IMR-90 (cell line): ENCODE data around the gene POU6F1. TPM values are rescaled to one million over a fixed set of nuclear protein-coding genes. Genes with fewer than 3 reads are reported as not detected.
"Not testable (repeated sequence)": the region's sequence is repeated elsewhere in the genome, so short reads cannot be mapped to it uniquely, and the experiment has no call there.

Experiments
- ATAC-seq: fragments of 200-7000 bp; cut with Tn5 transposase; 2 replicates; pipeline ENCODE4 v1.9.1; 2020; ENCODE audit warnings: low read depth, mild to moderate bottlenecking, moderate library complexity
- BruUV-seq: library from RNA; stranded (reverse); fragments of 400-500 nt; replicated peaks from 2 replicates; lab custom pipeline; 2021; lab: Mats Ljungman, UMichigan
- CTCF ChIA-PET: fragments of 300-600 bp; formaldehyde crosslinking; extraction: SDS; loops from one replicate; lab custom pipeline; 2021; ENCODE audit warnings: antibody characterized with exemption; lab: Yijun Ruan, JAX
- POLR2A ChIA-PET: fragments of 300-600 bp; sonication (Branson Sonifier 250); formaldehyde crosslinking; loops from one replicate; lab custom pipeline; 2022; ENCODE audit warnings: antibody characterized with exemption; ENCODE audit not compliant: unreplicated experiment; lab: Charles Lee
- DNase-seq: peaks from one replicate; pipeline ENCODE4 v3.0.0; 2013
- H2AFZ ChIP-seq: replicated peaks from 2 replicates; pipeline ENCODE3; 2013; ENCODE audit warnings: low read length, mild to moderate bottlenecking; ENCODE audit not compliant: poor library complexity
- H2AK5ac ChIP-seq: 2 replicates; pipeline ENCODE4 v1.6.1; 2013; ENCODE audit warnings: low read depth, low read length, inconsistent platforms
- H2AK9ac ChIP-seq: replicated peaks from 2 replicates; pipeline ENCODE3; 2013; ENCODE audit warnings: mild to moderate bottlenecking, low read depth, low read length, moderate library complexity; ENCODE audit not compliant: poor library complexity
- H2BK120ac ChIP-seq: 2 replicates; pipeline ENCODE4 v1.6.1; 2013; ENCODE audit warnings: low read depth, low read length, inconsistent platforms
- H2BK15ac ChIP-seq: 3 replicates; pipeline ENCODE4 v1.6.1; 2013; ENCODE audit warnings: low read depth, low read length, inconsistent platforms
- H2BK20ac ChIP-seq: 2 replicates; pipeline ENCODE4 v1.6.1; 2013; ENCODE audit warnings: low read depth, mild to moderate bottlenecking, inconsistent platforms, low read length, moderate library complexity
- H2BK5ac ChIP-seq: 2 replicates; pipeline ENCODE4 v1.6.1; 2013; ENCODE audit warnings: mild to moderate bottlenecking, low read depth, low read length, inconsistent platforms; ENCODE audit not compliant: poor library complexity, severe bottlenecking
- H3K14ac ChIP-seq: replicated peaks from 2 replicates; pipeline ENCODE4 v1.6.1; 2013; ENCODE audit warnings: low read depth, low read length, inconsistent platforms
- H3K18ac ChIP-seq: 2 replicates; pipeline ENCODE4 v1.6.1; 2013; ENCODE audit warnings: low read depth, low read length, control low read depth
- H3K23ac ChIP-seq: 2 replicates; pipeline ENCODE4 v1.6.1; 2013; ENCODE audit warnings: low read depth, low read length, inconsistent platforms
- H3K27ac ChIP-seq: 2 replicates; pipeline ENCODE4 v1.5.1; 2013; ENCODE audit warnings: mild to moderate bottlenecking, control low read depth, low read length; ENCODE audit not compliant: insufficient read depth
- H3K27me3 ChIP-seq: 2 replicates; pipeline ENCODE4 v1.6.1; 2013; ENCODE audit warnings: low read length; ENCODE audit not compliant: control insufficient read depth, insufficient read depth
- H3K36me3 ChIP-seq: 2 replicates; pipeline ENCODE4 v1.6.1; 2013; ENCODE audit warnings: low read length, mixed read lengths; ENCODE audit not compliant: control insufficient read depth, insufficient read depth
- H3K4ac ChIP-seq: 2 replicates; pipeline ENCODE4 v1.6.1; 2013; ENCODE audit warnings: low read depth, low read length, inconsistent platforms
- H3K4me1 ChIP-seq: 2 replicates; pipeline ENCODE4 v1.6.1; 2013; ENCODE audit warnings: low read length, mixed read lengths; ENCODE audit not compliant: control insufficient read depth, insufficient read depth
- H3K4me2 ChIP-seq: 2 replicates; pipeline ENCODE4 v1.6.1; 2013; ENCODE audit warnings: low read depth, mild to moderate bottlenecking, control low read depth, low read length, moderate library complexity
- H3K4me3 ChIP-seq: 2 replicates; pipeline ENCODE4 v1.5.1; 2013; ENCODE audit warnings: low read depth, mild to moderate bottlenecking, control low read depth, low read length, moderate library complexity; ENCODE audit not compliant: insufficient read depth
- H3K56ac ChIP-seq: 2 replicates; pipeline ENCODE4 v1.6.1; 2013; ENCODE audit warnings: low read length, inconsistent platforms; ENCODE audit not compliant: insufficient read depth; ENCODE audit errors: extremely low read depth
- H3K79me1 ChIP-seq, 2 experiments: 2 replicates each; pipeline ENCODE4 v1.6.1; 2013; ENCODE audit warnings: low read length in 2 of 2, inconsistent platforms in 1 of 2, low read depth in 1 of 2
- H3K9ac ChIP-seq: 2 replicates; pipeline ENCODE4 v1.6.1; 2013; ENCODE audit warnings: low read depth, low read length, control low read depth
- H3K9me1 ChIP-seq: 2 replicates; pipeline ENCODE4 v1.6.1; 2013; ENCODE audit warnings: low read length, inconsistent platforms; ENCODE audit not compliant: insufficient read depth
- H3K9me3 ChIP-seq: 2 replicates; pipeline ENCODE4 v1.6.1; 2013; ENCODE audit warnings: low read length; ENCODE audit not compliant: control insufficient read depth, insufficient read depth
- H4K20me1 ChIP-seq: 2 replicates; pipeline ENCODE4 v1.6.1; 2013; ENCODE audit warnings: low read length, inconsistent platforms; ENCODE audit not compliant: insufficient read depth
- H4K5ac ChIP-seq: 2 replicates; pipeline ENCODE4 v1.6.1; 2013; ENCODE audit warnings: mild to moderate bottlenecking, low read depth, low read length, control low read depth
- H4K8ac ChIP-seq, 2 experiments: 2 replicates each; pipeline ENCODE4 v1.6.1; 2013; ENCODE audit warnings: low read depth in 2 of 2, low read length in 2 of 2, control low read depth in 1 of 2, inconsistent platforms in 1 of 2
- H4K91ac ChIP-seq: 2 replicates; pipeline ENCODE4 v1.6.1; 2013; ENCODE audit warnings: low read depth, low read length, inconsistent platforms; ENCODE audit not compliant: insufficient read depth
- CEBPB ChIP-seq: IDR thresholded peaks from 2 replicates; pipeline ENCODE4 v1.6.1; 2012; ENCODE audit warnings: low read depth, low read length, improper control_type of control experiment
- WGBS, 2 experiments: methylation state at CpG; one replicate each; pipeline versions ENCODE4 v1.1.5 to v1.1.7; 2013; ENCODE audit warnings: missing lambda C conversion rate in 2 of 2; ENCODE audit not compliant: insufficient read length in 1 of 2; ENCODE audit errors: extremely low coverage in 2 of 2; 5-methylcytosine and 5-hydroxymethylcytosine counted together
- dilution Hi-C: fragments of 300-500 bp; cut with HindIII; formaldehyde crosslinking; loops from one replicate; pipeline ENCODE4 v1.14.3; 2018; ENCODE audit warnings: low sequenced_read_pairs; ENCODE audit not compliant: unreplicated experiment
- in situ Hi-C: fragments of 300-500 bp; cut with MboI; formaldehyde crosslinking; loops from 3 replicates; pipeline ENCODE4 v1.14.3; 2019; ENCODE audit warnings: low sequenced_read_pairs, inconsistent platforms, mixed read lengths
- intact Hi-C: fragments of 100-400 bp; cut with micrococcal nuclease; formaldehyde crosslinking; loops from 2 replicates; pipeline ENCODE4 v1.10.0; 2022
- polyA plus RNA-seq, 3 experiments: library from polyadenylated mRNA; depleted of rRNA; stranded (reverse); fragments of >200 nt; gene quantifications; 2 replicates each; pipeline ENCODE4 v1.2.3, GENCODE V29; 2012; ENCODE audit warnings: low replicate concordance in 1 of 3
- total RNA-seq: library from RNA; depleted of rRNA; stranded (reverse); fragments of >200 nt; gene quantifications from 2 replicates; pipeline ENCODE4 v1.2.3, GENCODE V29; 2012

POU6F1 gene
- total and polyA plus RNA-seq, 2 of the 4 experiments (the other 2 are of a cell fraction): 0.90 to 3.6 TPM

DNA sequence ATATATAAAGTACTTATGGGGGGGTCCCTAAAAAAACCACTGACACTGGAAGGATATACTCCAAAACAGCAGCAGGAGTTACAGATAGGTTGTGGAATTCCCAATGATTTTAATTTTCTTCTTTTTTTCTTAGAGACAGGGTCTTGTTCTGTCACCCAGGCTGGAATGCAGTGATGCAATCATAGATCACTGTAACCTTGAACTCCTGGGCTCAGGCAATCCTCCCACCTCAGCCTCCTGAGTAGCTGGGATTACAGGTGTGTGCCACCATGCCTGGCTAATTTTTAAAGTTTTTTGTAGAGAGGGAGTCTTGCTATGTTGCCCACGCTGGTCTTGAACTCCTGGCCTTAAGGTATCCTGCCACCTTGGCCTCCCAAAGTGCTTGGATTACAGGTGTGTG is 41.7 kb upstream of the POU6F1 start:
- CTCF ChIA-PET: not testable (repeated sequence)
- WGBS, 2 experiments: no CpG with 5 or more reads among the region's 1 CpG

More for the DNA sequence above, 41.7 kb upstream of the POU6F1 start:
- H3K27me3 ChIP-seq, H4K5ac ChIP-seq, H2BK20ac ChIP-seq, intact Hi-C loops, H3K4me1 ChIP-seq, H2BK15ac ChIP-seq, H3K4me2 ChIP-seq, H3K27ac ChIP-seq, H3K4ac ChIP-seq, H3K18ac ChIP-seq, H4K8ac ChIP-seq, H2AFZ ChIP-seq, H3K14ac ChIP-seq, H2AK9ac ChIP-seq, H3K4me3 ChIP-seq, H4K91ac ChIP-seq, POLR2A ChIA-PET, H3K9ac ChIP-seq, ATAC-seq, H2BK5ac ChIP-seq, in situ Hi-C loops, H3K36me3 ChIP-seq, DNase-seq, BruUV-seq, H3K56ac ChIP-seq, H2BK120ac ChIP-seq, H2AK5ac ChIP-seq, H3K23ac ChIP-seq, H4K20me1 ChIP-seq, H3K9me3 ChIP-seq, dilution Hi-C loops: not testable (repeated sequence)
- Histone ChIP-seq H3K79me1 (peaks cover 19 to 38% of the 10 kb centered on the region in 2 experiments; a peak in 3 of 4 replicates), H3K9me1 (peaks cover 10% of the 10 kb centered on the region)
- 0 out of 2 replicates have a peak, but pooled peaks have one; percentile 13 for TF ChIP-seq CEBPB
